B cell (primary cell): ENCODE results near the gene ACTR6. TPM values are rescaled to one million over a fixed set of nuclear protein-coding genes. Genes with fewer than 3 reads are reported as not detected.
A peak's percentile ranks its signal among the peaks of the same experiment; 100 is the strongest.

Source experiments
- ATAC-seq: fragments of 200-7000 bp; cut with Tn5 transposase; one replicate; pipeline ENCODE4 v1.10.0; 2021; ENCODE audit warnings: low read depth, mild to moderate bottlenecking, moderate number of reproducible peaks, moderate library complexity
- CTCF ChIA-PET: fragments of 350-600 bp; sonication (Branson Sonifier 250); formaldehyde crosslinking; loops from one replicate; lab custom pipeline; 2021; ENCODE audit warnings: antibody characterized with exemption, inconsistent platforms; lab: Charles Lee
- POLR2A ChIA-PET: fragments of 350-600 bp; sonication (Branson Sonifier 250); formaldehyde crosslinking; loops from one replicate; lab custom pipeline; 2021; ENCODE audit warnings: antibody characterized with exemption; lab: Charles Lee
- DNase-seq: peaks from one replicate; pipeline ENCODE4 v3.0.0; 2013
- H2AFZ ChIP-seq: 2 replicates; pipeline ENCODE4 v1.6.1; 2012; ENCODE audit warnings: mild to moderate bottlenecking, low read depth, low read length; ENCODE audit not compliant: insufficient read depth, poor library complexity, severe bottlenecking
- H3K27ac ChIP-seq, 2 donors: 1 replicate in 1 of 2; 2 replicates in 1 of 2; pipeline ENCODE4 v1.5.1; 2012 to 2013; ENCODE audit warnings: low read length in 2 of 2, mild to moderate bottlenecking in 2 of 2, moderate library complexity in 1 of 2
- H3K27me3 ChIP-seq, 4 experiments: fragments of 200-600 bp in 1 of 4; sonication (generic) in 1 of 4; replicated peaks in 1 of 4; 1 replicate in 2 of 4; 2 replicates in 2 of 4; pipeline versions ENCODE4 v1.6.1 to v1.7.0; 2013 to 2016; ENCODE audit warnings: low read length in 3 of 4, mild to moderate bottlenecking in 2 of 4, mixed read lengths in 1 of 4, moderate library complexity in 1 of 4; ENCODE audit not compliant: insufficient read depth in 4 of 4, control insufficient read depth in 3 of 4; ENCODE audit errors: control extremely low read depth in 1 of 4
- H3K36me3 ChIP-seq, 2 experiments: replicated peaks in 1 of 2; 1 replicate in 1 of 2; 2 replicates in 1 of 2; pipeline versions ENCODE4 v1.6.1 to v1.7.1; 2013; ENCODE audit warnings: low read length in 1 of 2; ENCODE audit not compliant: insufficient read depth in 2 of 2, control insufficient read depth in 1 of 2; ENCODE audit errors: control extremely low read depth in 1 of 2, extremely low read depth in 1 of 2
- H3K4me1 ChIP-seq, 2 donors: fragments of 200-600 bp in 1 of 2; sonication (generic) in 1 of 2; 1 replicate in 1 of 2; 2 replicates in 1 of 2; pipeline versions ENCODE4 v1.5.1 to v1.6.1; 2013 to 2017; ENCODE audit warnings: low read length in 2 of 2; ENCODE audit not compliant: control insufficient read depth in 2 of 2, insufficient read depth in 2 of 2
- H3K4me2 ChIP-seq: replicated peaks from 2 replicates; pipeline ENCODE3; 2012; ENCODE audit warnings: mild to moderate bottlenecking, low read depth, low read length; ENCODE audit not compliant: poor library complexity, severe bottlenecking
- H3K4me3 ChIP-seq, 5 experiments: fragments of 200-600 bp in 1 of 5; sonication (generic) in 1 of 5; 1 replicate in 3 of 5; 2 replicates in 2 of 5; pipeline versions ENCODE4 v1.5.1 to v1.7.0; 2011 to 2016; ENCODE audit warnings: low read length in 4 of 5, mild to moderate bottlenecking in 4 of 5, low read depth in 2 of 5, control low read depth in 1 of 5, moderate library complexity in 1 of 5; ENCODE audit not compliant: insufficient read depth in 1 of 5; ENCODE audit errors: control extremely low read depth in 1 of 5, extremely low read depth in 1 of 5
- H3K79me2 ChIP-seq: fragments of 200-600 bp; sonication (generic); one replicate; pipeline ENCODE4 v1.6.0; 2016; ENCODE audit warnings: low read length; ENCODE audit not compliant: control insufficient read depth, insufficient read depth
- H3K9ac ChIP-seq: fragments of 200-600 bp; sonication (generic); 2 replicates; pipeline ENCODE4 v1.6.1; 2017; ENCODE audit warnings: mild to moderate bottlenecking, low read length, moderate library complexity
- H3K9me3 ChIP-seq, 3 donors: one replicate each; pipeline versions ENCODE4 v1.6.1 to v1.7.1; 2013; ENCODE audit warnings: low read length in 2 of 3; ENCODE audit not compliant: control insufficient read depth in 2 of 3, insufficient read depth in 1 of 3; ENCODE audit errors: control extremely low read depth in 1 of 3
- H4K20me1 ChIP-seq: 2 replicates; pipeline ENCODE4 v1.6.0; 2012; ENCODE audit warnings: mild to moderate bottlenecking, low read length; ENCODE audit not compliant: insufficient read depth, control insufficient read depth, poor library complexity, severe bottlenecking
- H3K27ac Mint-ChIP-seq: one replicate; pipeline ENCODE4 v1.8.0; 2021; ENCODE audit warnings: mixed read lengths
- H3K27me3 Mint-ChIP-seq: one replicate; pipeline ENCODE4 v1.8.0; 2021; ENCODE audit warnings: mixed read lengths
- H3K4me1 Mint-ChIP-seq: one replicate; pipeline ENCODE4 v1.8.0; 2021; ENCODE audit warnings: mixed read lengths
- H3K4me3 Mint-ChIP-seq: one replicate; pipeline ENCODE4 v1.8.0; 2021; ENCODE audit warnings: mixed read lengths
- H3K9me3 Mint-ChIP-seq: one replicate; pipeline ENCODE4 v1.8.0; 2022; ENCODE audit warnings: mixed read lengths; ENCODE audit not compliant: insufficient read depth
- EZH2 ChIP-seq: IDR thresholded peaks from 2 replicates; pipeline ENCODE4 v1.6.1; 2012; ENCODE audit warnings: borderline replicate concordance, low read depth, mild to moderate bottlenecking, moderate library complexity, low read length; ENCODE audit not compliant: insufficient read depth, poor library complexity, severe bottlenecking
- WGBS: methylation state at CpG from one replicate; pipeline ENCODE4 v1.1.5; 2013; ENCODE audit warnings: missing lambda C conversion rate; ENCODE audit not compliant: insufficient coverage; 5-methylcytosine and 5-hydroxymethylcytosine counted together
- intact Hi-C: fragments of 100-400 bp; cut with micrococcal nuclease; formaldehyde crosslinking; loops from one replicate; pipeline ENCODE4 v1.10.0; 2022
- polyA plus RNA-seq: library from polyadenylated mRNA; depleted of rRNA; stranded (reverse); fragments of >200 nt; gene quantifications from 2 replicates; pipeline ENCODE4 v1.2.3, GENCODE V29; 2012
- total RNA-seq, 2 donors: library from RNA; stranded (reverse); fragments of 120-200 nt in 1 of 2; gene quantifications; 1 replicate in 1 of 2; 2 replicates in 1 of 2; pipeline versions ENCODE4 v1.2.3 to v1.2.4, GENCODE V29; 2013 to 2022
- TF ChIP-seq, protein P1 (sequence below): fragments of 200-600 bp; IDR thresholded peaks from one replicate; pipeline ENCODE4 v1.8.0; 2022; ENCODE audit warnings: antibody characterized with exemption, mild to moderate bottlenecking

ACTR6 gene
- total and polyA plus RNA-seq, 2 donors (not counting 1 experiment from before 2014, with no cell fraction given), result 10.1 to 30.8 TPM

GRCh38 chr12:100201604-100202423 is 1.2 kb downstream of the ACTR6 start:
- TF ChIP-seq EZH2, result no peak
- TF ChIP-seq, protein P1, sequence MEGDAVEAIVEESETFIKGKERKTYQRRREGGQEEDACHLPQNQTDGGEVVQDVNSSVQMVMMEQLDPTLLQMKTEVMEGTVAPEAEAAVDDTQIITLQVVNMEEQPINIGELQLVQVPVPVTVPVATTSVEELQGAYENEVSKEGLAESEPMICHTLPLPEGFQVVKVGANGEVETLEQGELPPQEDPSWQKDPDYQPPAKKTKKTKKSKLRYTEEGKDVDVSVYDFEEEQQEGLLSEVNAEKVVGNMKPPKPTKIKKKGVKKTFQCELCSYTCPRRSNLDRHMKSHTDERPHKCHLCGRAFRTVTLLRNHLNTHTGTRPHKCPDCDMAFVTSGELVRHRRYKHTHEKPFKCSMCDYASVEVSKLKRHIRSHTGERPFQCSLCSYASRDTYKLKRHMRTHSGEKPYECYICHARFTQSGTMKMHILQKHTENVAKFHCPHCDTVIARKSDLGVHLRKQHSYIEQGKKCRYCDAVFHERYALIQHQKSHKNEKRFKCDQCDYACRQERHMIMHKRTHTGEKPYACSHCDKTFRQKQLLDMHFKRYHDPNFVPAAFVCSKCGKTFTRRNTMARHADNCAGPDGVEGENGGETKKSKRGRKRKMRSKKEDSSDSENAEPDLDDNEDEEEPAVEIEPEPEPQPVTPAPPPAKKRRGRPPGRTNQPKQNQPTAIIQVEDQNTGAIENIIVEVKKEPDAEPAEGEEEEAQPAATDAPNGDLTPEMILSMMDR, result no peak
- Mint-ChIP-seq H3K27me3 (no peaks in the 10 kb centered on the region), H3K4me3 (peak overlapping the region; percentile 90), H3K4me1 (peaks cover 26% of the 10 kb centered on the region), H3K27ac (peak overlapping the region; percentile 91), H3K9me3 (no peaks in the 10 kb centered on the region)
- peak overlapping the region in 1 of 2 donors; percentile 93 for H3K27ac ChIP-seq
- peaks cover 50% of the 10 kb centered on the region for H3K79me2 ChIP-seq
- CTCF ChIA-PET, result interaction anchor here (1.2 to 3.6 kb wide), 3 partner anchors 38 to 64 kb away, joined by 3 to 14 read pairs (median 4); no protein-coding TSS in a partner anchor
- DNase-seq (no peak), ATAC-seq (no peak)
- H3K9me3 ChIP-seq, result no peaks in the 10 kb centered on the region
- H3K4me1 ChIP-seq, result peaks cover 14 to 19% of the 10 kb centered on the region in 2 donors
- peak overlapping the region; percentile 94 for H3K4me2 ChIP-seq
- POLR2A ChIA-PET, result interaction anchor here (0.7 to 2.1 kb wide), 2 partner anchors 65 to 209 kb away, joined by 5 to 8 read pairs; partner anchors contain the start of genes DEPDC4 and SCYL2
- peak overlapping the region; percentile 97 for H3K9ac ChIP-seq
- H4K20me1 ChIP-seq, result no peaks in the 10 kb centered on the region
- peak overlapping the region in 2 of 5 experiments; percentile 90 to 93 for H3K4me3 ChIP-seq
- H2AFZ ChIP-seq, result peak overlapping the region; percentile 89
- no peaks in the 10 kb centered on the region for H3K27me3 ChIP-seq
- peaks cover 0 to 5% of the 10 kb centered on the region in 2 experiments for H3K36me3 ChIP-seq
- 93% methylated on average over 18 of the region's 24 CpGs for WGBS
- intact Hi-C loops, result loop anchor here (5.0 kb wide), 2 partner anchors 1860 to 1915 kb away; partner anchors contain the start of gene WASHC3

- Histone ChIP-seq H3K9ac (no peak overlapping the region), H3K27me3 (no peaks in the 10 kb centered on the region), H3K9me3 (no peaks in the 10 kb centered on the region), H3K36me3 (peaks cover 10 to 35% of the 10 kb centered on the region in 2 experiments), H4K20me1 (no peaks in the 10 kb centered on the region), H3K4me1 (no peaks in the 10 kb centered on the region), H3K27ac (no peak overlapping the region), H3K4me3 (no peak overlapping the region), H2AFZ (no peak overlapping the region), H3K4me2 (no peak overlapping the region), H3K79me2 (peaks cover 23% of the 10 kb centered on the region)
- no CpG with 5 or more reads among the region's 2 CpGs for WGBS
- peaks cover 1% of the 10 kb centered on the region for H3K4me1 Mint-ChIP-seq
- no peak overlapping the region for H3K4me3 Mint-ChIP-seq
- CTCF ChIA-PET, result no interaction called here
- intact Hi-C loops, result no loop called here
- TF ChIP-seq, protein P1, result no peak
- no peak for TF ChIP-seq EZH2
- no peak for DNase-seq
- no peaks in the 10 kb centered on the region for H3K27me3 Mint-ChIP-seq
- POLR2A ChIA-PET, result no interaction called here
- no peak overlapping the region for H3K27ac Mint-ChIP-seq
- no peak for ATAC-seq
- no peaks in the 10 kb centered on the region for H3K9me3 Mint-ChIP-seq
Measured at GRCh38 chr12:100207311-100207710, 6.7 kb downstream of the ACTR6 start.
